ENCODE results near the gene SMARCA4.
A peak's percentile ranks its signal among the peaks of the same experiment; 100 is the strongest.
"Not testable (repeated sequence)": the region's sequence is repeated elsewhere in the genome, so short reads cannot be mapped to it uniquely, and the experiment has no call there.

The SMARCA4 gene

GRCh38 chr19:10929402-10929794 lies 31.4 kb upstream of the SMARCA4 start:
- no peak for DNase-seq

DNA sequence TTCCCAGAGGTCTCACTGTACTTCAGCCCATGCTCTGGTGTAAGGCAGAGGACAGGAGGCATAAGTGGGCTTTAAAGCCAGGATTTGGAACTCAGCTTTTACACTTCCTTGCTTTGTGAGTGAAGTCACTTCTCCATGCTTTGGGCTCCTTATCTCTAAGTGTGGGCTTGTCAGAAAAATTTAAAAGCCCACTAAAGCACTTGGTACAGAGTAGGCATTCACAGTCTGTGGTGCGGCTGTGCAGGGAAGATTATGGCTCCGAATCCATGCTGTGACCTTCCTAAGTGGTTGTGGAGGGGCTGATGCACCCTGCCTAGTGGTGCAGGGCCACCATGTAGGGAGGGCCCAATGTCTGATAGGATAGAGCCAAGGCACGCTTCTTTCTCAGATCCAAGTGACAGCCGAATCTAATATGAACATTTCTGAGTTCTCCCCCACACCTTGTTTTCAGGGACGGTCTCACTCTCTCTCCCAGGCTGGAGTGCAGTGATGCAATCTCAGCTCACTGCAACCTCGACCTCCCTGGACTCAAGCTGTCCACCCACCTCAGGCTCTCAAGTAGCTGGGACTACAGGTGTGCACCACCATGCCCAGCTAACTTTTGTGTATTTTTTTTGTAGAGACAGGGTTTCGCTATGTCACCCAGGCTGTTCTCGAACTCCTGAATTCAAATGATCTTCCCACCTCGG lies 25.3 kb upstream of the SMARCA4 start:
- DNase-seq, result no peak

GRCh38 chr19:10936661-10937084 lies 24.2 kb upstream of the SMARCA4 start:
- DNase-seq, result peak; percentile 91

DNA sequence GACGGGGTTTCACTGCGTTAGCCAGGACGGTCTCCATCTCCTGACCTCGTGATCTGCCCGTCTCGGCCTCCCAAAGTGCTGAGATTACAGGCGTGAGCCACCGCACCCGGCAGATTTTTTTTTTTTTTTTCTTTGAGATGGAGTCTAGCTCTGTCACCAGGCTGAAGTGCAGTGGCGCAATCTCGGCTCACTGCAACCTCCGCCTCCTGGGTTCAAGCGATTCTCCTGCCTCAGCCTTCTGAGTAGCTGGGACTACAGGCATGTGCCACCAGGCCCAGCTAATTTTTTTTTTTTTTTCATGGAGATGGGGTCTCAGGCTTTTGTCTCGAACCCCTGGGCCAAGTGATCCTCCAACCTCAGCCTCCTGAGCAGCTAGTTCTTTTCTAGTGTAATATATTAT lies 19.2 kb upstream of the SMARCA4 start:
- DNase-seq, result not testable (repeated sequence)

DNA sequence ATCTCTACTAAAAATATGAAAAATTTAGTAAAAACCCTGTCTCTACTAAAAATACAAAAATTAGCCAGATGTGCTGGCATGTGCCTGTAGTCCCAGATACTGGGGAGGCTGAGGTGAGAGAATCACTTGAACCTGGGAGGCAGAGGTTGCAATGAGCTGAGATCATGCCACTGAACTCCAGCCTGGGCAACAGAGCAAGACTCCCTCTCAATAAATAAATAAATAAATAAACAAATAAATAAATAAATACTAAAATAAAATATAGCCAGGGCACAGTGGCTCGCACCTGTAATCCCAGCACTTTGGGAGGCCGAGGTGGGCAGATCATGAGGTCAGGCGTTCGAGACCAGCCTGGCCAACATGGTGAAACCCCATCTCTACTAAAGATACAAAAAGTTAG lies 17.4 kb upstream of the SMARCA4 start:
- not testable (repeated sequence) for DNase-seq

DNA sequence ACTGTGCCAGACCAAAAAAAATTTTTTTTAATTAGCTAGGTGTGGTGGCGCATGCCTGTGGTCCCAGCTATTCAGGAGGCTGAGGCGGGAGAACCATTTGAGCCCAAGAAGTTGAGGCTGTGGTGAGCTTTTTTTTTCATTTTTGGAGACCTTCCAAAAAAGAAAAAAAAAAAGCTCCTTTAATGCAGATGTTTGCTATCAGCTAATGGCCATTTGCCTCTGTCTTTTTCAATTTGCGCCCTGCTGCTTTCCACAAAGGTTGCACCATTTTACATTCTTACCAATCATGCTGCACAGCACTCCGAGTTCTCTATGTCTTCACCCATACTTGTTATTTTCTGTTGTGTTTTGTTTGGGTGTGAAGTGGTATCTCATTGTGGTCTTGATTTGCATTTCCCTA lies 15.6 kb upstream of the SMARCA4 start:
- DNase-seq, result no peak

DNA sequence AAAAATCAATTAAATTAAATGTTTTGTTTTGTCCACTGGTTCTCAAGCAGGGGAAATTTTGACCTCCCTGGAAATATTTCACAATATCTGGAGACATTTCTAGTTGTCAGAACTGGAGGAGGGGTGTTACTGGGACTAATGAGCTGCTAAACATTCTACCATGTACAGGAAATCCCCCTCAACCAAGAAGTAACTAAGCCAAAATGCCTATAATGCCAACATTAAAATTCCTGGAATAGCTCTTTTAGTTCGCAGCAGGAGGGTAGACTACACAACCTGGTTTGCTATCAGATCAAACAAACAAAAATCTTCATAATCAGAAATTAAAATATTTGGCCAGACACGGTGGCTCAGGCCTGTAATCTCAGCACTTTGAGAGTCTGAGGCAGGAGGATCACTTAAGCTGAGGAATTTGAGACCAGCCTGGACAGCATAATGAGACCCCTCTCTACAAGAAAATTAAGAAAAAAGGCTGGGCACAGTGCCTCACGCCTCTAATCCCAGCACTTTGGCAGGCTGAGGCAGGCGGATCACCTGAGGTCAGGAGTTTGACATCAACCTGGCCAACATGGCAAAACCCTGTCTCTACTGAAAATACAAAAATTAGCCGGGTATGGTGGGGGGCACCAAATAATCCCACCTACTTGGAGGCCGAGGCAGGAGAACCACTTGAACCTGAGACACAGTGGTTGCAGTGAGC lies 13.7 kb upstream of the SMARCA4 start:
- DNase-seq, result no peak

DNA sequence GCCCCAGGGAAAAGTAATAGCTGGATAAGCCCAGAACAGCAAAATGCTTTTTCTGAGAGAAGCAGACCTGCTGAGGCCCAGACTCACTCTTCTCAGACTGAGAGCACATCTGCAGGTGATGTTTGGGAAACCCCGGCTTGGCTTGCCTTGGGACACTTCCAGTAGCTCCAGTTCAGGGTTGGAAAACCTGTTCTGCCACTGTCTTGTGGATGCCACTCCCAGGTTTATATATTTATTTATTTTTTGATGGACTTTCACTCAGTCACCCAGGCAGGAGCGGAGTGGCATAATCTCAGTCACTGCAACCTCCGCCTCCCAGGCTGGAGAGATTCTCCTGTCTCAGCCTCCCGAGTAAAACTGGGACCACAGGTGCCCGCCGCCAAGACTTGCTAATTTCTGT lies 8.0 kb upstream of the SMARCA4 start:
- no peak for DNase-seq

DNA sequence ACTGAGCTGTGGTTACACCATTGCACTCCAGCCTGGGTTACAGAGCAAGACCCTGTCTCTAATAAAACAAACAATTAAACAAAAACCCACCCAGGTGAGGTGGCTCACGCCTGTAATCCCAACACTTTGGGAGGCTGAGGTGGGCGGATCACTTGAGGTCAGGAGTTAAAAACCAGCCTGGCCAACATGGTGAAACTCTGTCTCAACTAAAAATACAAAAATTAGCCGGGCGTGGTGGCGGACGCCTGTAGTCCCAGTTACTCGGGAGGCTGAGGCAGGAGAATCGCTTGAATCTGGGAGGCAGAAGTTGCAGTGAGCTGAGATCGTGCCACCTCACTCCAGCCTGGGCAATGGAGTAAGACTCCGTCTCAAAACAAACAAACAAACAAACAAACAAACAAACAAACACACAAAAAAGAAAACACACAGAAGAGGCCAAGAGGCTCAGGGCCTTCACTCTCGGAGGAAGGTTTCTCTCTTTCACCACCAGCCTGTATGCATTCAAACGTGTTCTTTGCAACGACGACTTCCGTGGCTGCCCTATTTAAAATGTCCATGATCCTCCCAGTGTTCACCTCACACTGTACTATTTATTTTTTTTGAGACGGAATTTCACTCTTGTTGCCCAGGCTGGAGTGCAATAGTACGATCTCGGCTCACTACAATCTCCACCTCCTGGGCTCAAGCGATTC lies 1.4 kb upstream of the SMARCA4 start:
- not testable (repeated sequence) for DNase-seq

- DNase-seq, result peak; percentile 26
Measured at GRCh38 chr19:10961073-10961860, 437 bp downstream of the SMARCA4 start.

DNA sequence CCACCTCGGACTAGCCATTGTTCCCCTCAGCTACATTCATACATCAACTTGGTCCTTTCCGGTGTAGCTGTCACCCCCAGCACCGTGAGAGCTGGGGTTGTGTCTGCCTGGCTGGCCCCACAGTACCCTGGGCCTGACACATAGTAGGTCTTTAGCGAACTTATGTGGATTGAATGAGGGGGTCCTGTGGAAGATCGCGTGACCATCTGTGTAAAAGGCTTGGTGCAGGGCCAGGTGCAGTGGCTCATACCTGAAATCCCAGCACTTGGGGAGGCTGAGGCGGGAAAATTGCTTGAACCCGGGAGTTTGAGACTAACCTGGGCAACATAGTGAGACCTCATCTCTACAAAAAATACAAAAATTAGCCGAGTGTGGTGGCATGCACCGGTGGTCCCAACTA lies 2.0 kb downstream of the SMARCA4 start:
- no peak for DNase-seq

- peak; percentile 55 for DNase-seq
Measured at GRCh38 chr19:10963865-10964264, 3.0 kb downstream of the SMARCA4 start.

DNA sequence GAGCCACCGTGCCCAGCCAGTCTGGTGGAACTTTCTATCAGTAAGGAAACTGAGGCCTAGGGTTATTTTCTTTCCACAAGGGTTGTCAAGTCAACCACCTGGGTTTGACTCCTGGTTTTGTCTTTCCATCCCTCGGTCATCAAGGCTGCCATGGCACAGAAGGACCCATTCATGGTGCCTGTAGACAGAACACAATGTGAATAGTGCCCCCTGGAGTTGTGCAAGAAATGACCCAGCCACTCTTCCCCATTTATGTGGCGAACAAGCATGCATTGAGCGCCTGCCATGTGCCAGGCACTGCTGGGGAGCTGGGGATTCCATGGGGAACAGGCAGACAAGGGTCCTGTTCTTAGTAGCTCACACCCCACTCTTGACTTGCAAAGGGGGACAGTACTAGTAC lies 4.1 kb downstream of the SMARCA4 start:
- DNase-seq, result no peak

GRCh38 chr19:10965398-10965797 lies 4.6 kb downstream of the SMARCA4 start:
- no peak for DNase-seq

- no peak for DNase-seq
Measured at GRCh38 chr19:10966809-10967208, 6.0 kb downstream of the SMARCA4 start.

DNA sequence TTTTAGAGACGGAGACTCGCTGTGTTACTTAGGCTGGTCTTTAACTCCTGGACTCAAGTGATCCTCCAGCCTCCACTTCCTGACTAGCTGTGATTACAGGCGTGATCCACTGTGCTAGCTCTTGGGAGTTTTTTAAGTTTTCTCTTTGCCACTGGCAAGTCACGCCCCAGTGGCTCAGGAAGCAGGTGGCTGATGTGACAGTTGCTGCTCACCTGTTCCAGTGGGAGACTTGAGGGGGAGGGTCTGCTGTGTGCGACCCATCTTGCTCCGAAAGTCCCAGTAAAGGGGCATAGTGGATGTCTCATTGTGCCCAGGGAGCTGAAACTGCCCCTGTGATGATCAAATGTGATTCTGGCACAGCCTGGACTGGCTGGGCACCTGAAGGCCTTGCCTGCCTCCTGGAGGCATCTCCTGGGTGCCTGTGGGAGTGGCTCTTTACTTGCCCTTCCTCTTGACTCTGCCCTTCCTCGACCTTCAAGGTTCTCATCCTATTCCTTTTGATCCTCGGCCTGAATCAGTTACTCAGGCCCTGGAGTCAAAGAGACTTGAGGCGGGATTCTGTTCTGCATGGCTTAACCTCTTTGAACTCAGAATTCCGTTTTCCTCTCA lies 7.8 kb downstream of the SMARCA4 start:
- DNase-seq, result peak; percentile 82

- no peak for DNase-seq
Measured at GRCh38 chr19:10971107-10971726, 10.4 kb downstream of the SMARCA4 start.

GRCh38 chr19:10975374-10976130 lies 14.7 kb downstream of the SMARCA4 start:
- DNase-seq, result no peak

DNA sequence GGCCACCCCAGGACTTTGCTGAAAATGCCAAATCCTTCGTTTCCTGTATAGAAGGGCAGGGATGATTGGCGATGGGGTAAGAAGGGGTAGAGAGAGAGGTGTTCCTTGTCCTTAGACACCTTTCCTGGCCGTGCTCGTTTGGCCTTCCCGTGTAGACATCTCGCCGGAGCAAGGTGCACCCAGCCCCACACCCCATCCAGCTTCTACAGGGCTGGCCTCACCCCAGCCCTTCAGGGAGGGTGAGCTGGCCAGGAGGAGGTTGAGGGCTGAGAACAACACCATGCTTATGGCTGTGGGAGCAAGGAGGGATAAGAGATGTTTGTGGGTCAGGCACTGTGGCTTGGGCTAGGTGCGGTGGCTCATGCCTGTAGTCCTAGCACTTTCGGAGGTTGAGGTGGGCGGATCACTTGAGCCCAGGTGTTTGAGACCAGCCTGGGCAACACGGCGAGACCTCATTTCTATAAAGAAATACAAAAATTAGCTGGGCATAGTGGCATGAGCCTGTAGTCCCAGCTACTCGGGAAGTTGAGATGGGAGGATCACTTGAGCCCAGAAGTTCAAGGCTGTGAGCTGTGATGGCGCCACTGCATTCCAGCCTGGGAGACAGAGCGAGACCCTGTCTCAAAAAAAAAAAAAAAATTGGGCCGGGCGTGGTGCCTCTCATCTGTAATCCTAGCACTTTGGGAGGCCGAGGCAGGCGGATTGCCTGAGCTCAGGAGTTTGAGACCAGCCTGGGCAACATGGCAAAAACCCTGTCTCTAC lies 15.5 kb downstream of the SMARCA4 start:
- no peak for DNase-seq

DNA sequence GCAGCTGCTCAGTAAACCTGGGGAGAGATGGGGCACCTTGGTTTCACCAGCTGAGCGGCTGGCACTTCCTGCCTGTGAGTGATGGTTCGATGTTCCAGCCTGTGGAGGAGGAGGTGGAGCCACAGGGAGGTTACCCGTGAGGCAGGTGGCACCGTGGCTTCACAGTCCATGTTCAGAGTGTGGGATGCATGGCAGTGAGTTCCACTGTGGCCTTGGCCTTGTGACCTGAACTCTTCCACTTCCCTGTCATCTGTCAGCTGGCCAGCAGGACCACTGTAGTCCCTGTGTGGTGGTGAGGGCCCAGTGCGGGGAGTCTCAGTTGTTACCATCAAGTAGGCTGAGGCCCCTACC lies 16.9 kb downstream of the SMARCA4 start:
- no peak for DNase-seq

DNA sequence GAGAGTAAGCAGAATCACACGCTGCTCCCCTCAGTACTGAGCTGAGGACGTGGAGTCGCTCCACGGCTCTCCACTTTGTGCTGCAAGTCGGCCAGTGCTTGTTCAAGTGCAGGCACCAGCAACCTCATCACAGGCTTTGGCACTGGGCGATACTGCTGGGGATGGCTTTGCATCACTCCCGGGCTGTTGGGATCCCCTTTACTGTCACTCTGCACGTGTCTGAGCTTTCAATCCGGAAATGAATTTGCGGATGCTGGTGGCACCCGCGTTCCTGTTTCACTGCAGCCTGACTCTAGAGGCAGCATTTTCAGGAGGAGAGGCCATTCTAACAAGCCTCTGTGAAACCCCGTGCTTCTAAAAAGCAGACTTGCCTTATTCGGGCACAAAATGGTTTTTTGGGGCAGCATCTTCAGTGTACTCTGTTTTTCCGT lies 19.1 kb downstream of the SMARCA4 start:
- no peak for DNase-seq

Measured in DMS79 treated with DMSO at 0.1 percent for 48 hours (cell line).